22Rv1 (cell line): ENCODE measurements around the gene EXOC3.

Experiments used
- ZFX ChIP-seq: fragments of 450-650 bp; IDR thresholded peaks from 2 replicates; pipeline ENCODE4 v1.6.1; 2017; ENCODE audit warnings: antibody characterized with exemption, borderline replicate concordance
- TF ChIP-seq, protein P1 (sequence below): fragments of 450-650 bp; IDR thresholded peaks from 2 replicates; pipeline ENCODE4 v1.5.1; 2017; ENCODE audit warnings: mild to moderate bottlenecking

DNA sequence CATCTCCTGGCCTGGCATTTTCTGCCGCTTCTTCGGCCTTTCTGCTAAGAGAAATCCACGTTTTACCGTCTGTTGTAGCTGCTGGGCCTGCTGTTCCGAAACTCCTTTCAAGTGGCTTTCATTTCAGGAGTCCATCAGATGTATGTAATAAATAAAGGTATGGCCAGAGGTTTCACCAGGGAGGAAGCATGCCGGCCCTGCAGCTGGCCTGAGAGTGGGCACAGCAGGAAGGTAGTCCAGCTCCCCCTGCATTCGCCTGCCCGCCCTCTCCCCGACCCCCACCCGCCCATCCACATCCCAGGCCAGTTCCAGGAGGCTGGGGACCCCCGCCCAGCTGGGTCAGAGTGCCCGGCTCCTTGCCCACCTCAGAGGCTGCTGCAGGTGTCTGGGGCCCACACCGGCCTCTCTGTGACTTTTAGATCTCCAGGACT is 46.4 kb upstream of the EXOC3 start:
- TF ChIP-seq, protein P1, sequence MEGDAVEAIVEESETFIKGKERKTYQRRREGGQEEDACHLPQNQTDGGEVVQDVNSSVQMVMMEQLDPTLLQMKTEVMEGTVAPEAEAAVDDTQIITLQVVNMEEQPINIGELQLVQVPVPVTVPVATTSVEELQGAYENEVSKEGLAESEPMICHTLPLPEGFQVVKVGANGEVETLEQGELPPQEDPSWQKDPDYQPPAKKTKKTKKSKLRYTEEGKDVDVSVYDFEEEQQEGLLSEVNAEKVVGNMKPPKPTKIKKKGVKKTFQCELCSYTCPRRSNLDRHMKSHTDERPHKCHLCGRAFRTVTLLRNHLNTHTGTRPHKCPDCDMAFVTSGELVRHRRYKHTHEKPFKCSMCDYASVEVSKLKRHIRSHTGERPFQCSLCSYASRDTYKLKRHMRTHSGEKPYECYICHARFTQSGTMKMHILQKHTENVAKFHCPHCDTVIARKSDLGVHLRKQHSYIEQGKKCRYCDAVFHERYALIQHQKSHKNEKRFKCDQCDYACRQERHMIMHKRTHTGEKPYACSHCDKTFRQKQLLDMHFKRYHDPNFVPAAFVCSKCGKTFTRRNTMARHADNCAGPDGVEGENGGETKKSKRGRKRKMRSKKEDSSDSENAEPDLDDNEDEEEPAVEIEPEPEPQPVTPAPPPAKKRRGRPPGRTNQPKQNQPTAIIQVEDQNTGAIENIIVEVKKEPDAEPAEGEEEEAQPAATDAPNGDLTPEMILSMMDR, result no peak
- TF ChIP-seq ZFX, result no peak
